ENCODE data around the gene ORMDL3.

Gene ORMDL3

GRCh38 chr17:39927101-39927928, at the start of gene ORMDL3, which contains the start of gene LRRC3C:
Gene ORMDL3, minus strand, starts transcription at chr17:39927601. Its CDS starts 3,398 bp downstream, at chr17:39924203.
Gene LRRC3C, plus strand, starts transcription at chr17:39927732. Its CDS starts 13,792 bp downstream, at chr17:39941524.
- DNase-seq (ENCODE audit: extremely low read depth, low read depth), result peak; percentile 75

GRCh38 chr17:39975801-39976200, 48.4 kb upstream of the ORMDL3 start:
- no peak for DNase-seq (ENCODE audit: extremely low read depth, low read depth)
- no peak overlapping the region for H3K4me3 ChIP-seq (replicated peaks; ENCODE audit: low read depth, low read length)
- no peak for TF ChIP-seq CTCF (IDR thresholded peaks at IDR 0.05; ENCODE audit: low read depth, low read length, missing control alignments)

More at GRCh38 chr17:39927101-39927928, at the start of gene ORMDL3, which contains the start of gene LRRC3C:
- TF ChIP-seq CTCF (IDR thresholded peaks at IDR 0.05; ENCODE audit: low read depth, low read length, missing control alignments), result no peak
- peak within 1 kb of the TSS; percentile 81 for H3K4me3 ChIP-seq (replicated peaks; ENCODE audit: low read depth, low read length)

GRCh38 chr17:39974433-39974832, 47.0 kb upstream of the ORMDL3 start:
- H3K4me3 ChIP-seq (replicated peaks; ENCODE audit: low read depth, low read length), result no peak overlapping the region
- DNase-seq (ENCODE audit: extremely low read depth, low read depth), result no peak
- TF ChIP-seq CTCF (IDR thresholded peaks at IDR 0.05; ENCODE audit: low read depth, low read length, missing control alignments), result no peak

GRCh38 chr17:39973496-39973895, 46.1 kb upstream of the ORMDL3 start:
- no peak for TF ChIP-seq CTCF (IDR thresholded peaks at IDR 0.05; ENCODE audit: low read depth, low read length, missing control alignments)
- DNase-seq (ENCODE audit: extremely low read depth, low read depth), result no peak
- no peak overlapping the region for H3K4me3 ChIP-seq (replicated peaks; ENCODE audit: low read depth, low read length)

- no peak for DNase-seq (ENCODE audit: extremely low read depth, low read depth)
- TF ChIP-seq CTCF (IDR thresholded peaks at IDR 0.05; ENCODE audit: low read depth, low read length, missing control alignments), result no peak
- H3K4me3 ChIP-seq (replicated peaks; ENCODE audit: low read depth, low read length), result no peak overlapping the region
These were observed 44.9 kb upstream of the ORMDL3 start for GRCh38 chr17:39972271-39972670.

- no peak for TF ChIP-seq CTCF (IDR thresholded peaks at IDR 0.05; ENCODE audit: low read depth, low read length, missing control alignments)
- DNase-seq (ENCODE audit: extremely low read depth, low read depth), result no peak
- no peak overlapping the region for H3K4me3 ChIP-seq (replicated peaks; ENCODE audit: low read depth, low read length)
These were observed 43.7 kb upstream of the ORMDL3 start for GRCh38 chr17:39971076-39971603.

Data from HFF-Myc (cell line).